Natural killer cell (primary cell): ENCODE measurements around the gene FN3K. TPM values are rescaled to one million over a fixed set of nuclear protein-coding genes. Genes with fewer than 3 reads are reported as not detected.

Source experiments
- ATAC-seq, 3 donors: fragments of 150-1000 bp in 2 of 3; fragments of 200-7000 bp in 1 of 3; cut with Tn5 transposase; 1 replicate in 1 of 3; 2 replicates in 2 of 3; pipeline ENCODE4 v1.10.0; 2021; ENCODE audit warnings: mild to moderate bottlenecking in 2 of 3, moderate library complexity in 2 of 3
- DNase-seq, 2 donors: peaks; one replicate each; pipeline versions ENCODE4 v3.0.0 to v3.0.0-alpha.2; 2013 to 2021; ENCODE audit warnings: mixed read lengths in 1 of 2
- H3K27ac ChIP-seq: one replicate; pipeline ENCODE4 v1.5.1; 2013; ENCODE audit warnings: mild to moderate bottlenecking, low read length
- H3K27me3 ChIP-seq: one replicate; pipeline ENCODE4 v1.6.1; 2013; ENCODE audit warnings: low read length; ENCODE audit not compliant: control insufficient read depth, insufficient read depth
- H3K36me3 ChIP-seq: one replicate; pipeline ENCODE4 v1.6.1; 2013; ENCODE audit warnings: low read length; ENCODE audit not compliant: control insufficient read depth, insufficient read depth
- H3K4me1 ChIP-seq: one replicate; pipeline ENCODE4 v1.6.1; 2013; ENCODE audit warnings: low read length; ENCODE audit not compliant: control insufficient read depth, insufficient read depth
- H3K4me3 ChIP-seq: one replicate; pipeline ENCODE4 v1.5.1; 2013; ENCODE audit warnings: low read length
- H3K9me3 ChIP-seq: one replicate; pipeline ENCODE4 v1.6.1; 2013; ENCODE audit warnings: low read length; ENCODE audit not compliant: control insufficient read depth, insufficient read depth
- H3K27ac Mint-ChIP-seq, 2 donors: one replicate each; pipeline ENCODE4 v1.8.0; 2022; ENCODE audit warnings: mild to moderate bottlenecking in 2 of 2, mixed read lengths in 2 of 2, moderate library complexity in 1 of 2
- H3K27me3 Mint-ChIP-seq, 2 donors: one replicate each; pipeline ENCODE4 v1.8.0; 2022; ENCODE audit warnings: low read depth in 2 of 2, mixed read lengths in 2 of 2
- H3K36me3 Mint-ChIP-seq: one replicate; pipeline ENCODE4 v1.8.0; 2022; ENCODE audit warnings: mixed read lengths
- H3K4me1 Mint-ChIP-seq, 2 donors: one replicate each; pipeline ENCODE4 v1.8.0; 2022; ENCODE audit warnings: mixed read lengths in 2 of 2
- H3K4me3 Mint-ChIP-seq: one replicate; pipeline ENCODE4 v1.8.0; 2022; ENCODE audit warnings: mild to moderate bottlenecking, moderate library complexity, mixed read lengths
- H3K9me3 Mint-ChIP-seq, 2 donors: one replicate each; pipeline ENCODE4 v1.8.0; 2022; ENCODE audit warnings: mixed read lengths in 2 of 2
- WGBS: methylation state at CpG from one replicate; pipeline ENCODE4 v1.1.7; 2013; ENCODE audit warnings: missing lambda C conversion rate; ENCODE audit not compliant: insufficient coverage; 5-methylcytosine and 5-hydroxymethylcytosine counted together
- intact Hi-C: fragments of 100-400 bp; cut with micrococcal nuclease; formaldehyde crosslinking; loops from one replicate; pipeline ENCODE4 v1.14.2; 2022
- total RNA-seq, 4 donors: library from RNA; stranded (reverse); fragments of 120-200 nt in 1 of 4; gene quantifications; one replicate each; pipeline versions ENCODE4 v1.2.3 to v1.2.4, GENCODE V29; 2013 to 2022
- TF ChIP-seq, protein P1 (sequence below): fragments of 200-600 bp; IDR thresholded peaks from one replicate; pipeline ENCODE4 v1.8.0; 2022; ENCODE audit warnings: antibody characterized with exemption

FN3K gene
- total RNA-seq, 3 donors from 2014 or later (not counting 1 experiment from before 2014, with no cell fraction given), result 4.9 to 6.1 (median 5.5) TPM

DNA sequence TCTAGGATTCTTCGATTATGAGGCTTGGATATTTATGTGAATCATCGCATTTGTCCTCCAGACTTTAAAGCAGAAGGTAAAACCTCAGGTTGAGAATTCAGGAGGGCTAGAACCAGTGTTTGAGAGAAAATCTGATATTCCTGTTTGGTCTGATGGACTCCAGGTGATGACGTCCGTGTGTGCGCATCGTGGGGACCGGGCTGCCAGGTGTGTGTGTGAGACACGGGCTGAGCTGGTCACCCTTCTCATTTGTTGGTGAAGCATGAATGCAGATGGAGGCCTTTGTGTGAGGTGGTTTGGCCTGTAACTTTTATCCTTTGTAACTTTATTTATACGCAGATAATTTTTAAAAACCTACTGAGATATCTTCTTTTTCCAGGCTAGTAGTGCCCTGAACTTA is 61.6 kb downstream of the FN3K start:
- H3K4me3 Mint-ChIP-seq, result no peak overlapping the region
- H3K27ac Mint-ChIP-seq, result no peak overlapping the region
- intact Hi-C loops, result no loop called here
- Histone ChIP-seq H3K27ac (no peak overlapping the region), H3K9me3 (no peaks in the 10 kb centered on the region), H3K4me3 (no peak overlapping the region), H3K36me3 (no peaks in the 10 kb centered on the region), H3K27me3 (no peaks in the 10 kb centered on the region), H3K4me1 (no peaks in the 10 kb centered on the region)
- DNase-seq (no peak), ATAC-seq (no peak)
- H3K36me3 Mint-ChIP-seq, result no peaks in the 10 kb centered on the region
- TF ChIP-seq, protein P1, sequence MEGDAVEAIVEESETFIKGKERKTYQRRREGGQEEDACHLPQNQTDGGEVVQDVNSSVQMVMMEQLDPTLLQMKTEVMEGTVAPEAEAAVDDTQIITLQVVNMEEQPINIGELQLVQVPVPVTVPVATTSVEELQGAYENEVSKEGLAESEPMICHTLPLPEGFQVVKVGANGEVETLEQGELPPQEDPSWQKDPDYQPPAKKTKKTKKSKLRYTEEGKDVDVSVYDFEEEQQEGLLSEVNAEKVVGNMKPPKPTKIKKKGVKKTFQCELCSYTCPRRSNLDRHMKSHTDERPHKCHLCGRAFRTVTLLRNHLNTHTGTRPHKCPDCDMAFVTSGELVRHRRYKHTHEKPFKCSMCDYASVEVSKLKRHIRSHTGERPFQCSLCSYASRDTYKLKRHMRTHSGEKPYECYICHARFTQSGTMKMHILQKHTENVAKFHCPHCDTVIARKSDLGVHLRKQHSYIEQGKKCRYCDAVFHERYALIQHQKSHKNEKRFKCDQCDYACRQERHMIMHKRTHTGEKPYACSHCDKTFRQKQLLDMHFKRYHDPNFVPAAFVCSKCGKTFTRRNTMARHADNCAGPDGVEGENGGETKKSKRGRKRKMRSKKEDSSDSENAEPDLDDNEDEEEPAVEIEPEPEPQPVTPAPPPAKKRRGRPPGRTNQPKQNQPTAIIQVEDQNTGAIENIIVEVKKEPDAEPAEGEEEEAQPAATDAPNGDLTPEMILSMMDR, result no peak
- 95% methylated on average over 8 of the region's 9 CpGs for WGBS
- peaks cover 6 to 18% of the 10 kb centered on the region in 2 donors for H3K4me1 Mint-ChIP-seq
- no peaks in the 10 kb centered on the region for H3K9me3 Mint-ChIP-seq
- H3K27me3 Mint-ChIP-seq, result no peaks in the 10 kb centered on the region

DNA sequence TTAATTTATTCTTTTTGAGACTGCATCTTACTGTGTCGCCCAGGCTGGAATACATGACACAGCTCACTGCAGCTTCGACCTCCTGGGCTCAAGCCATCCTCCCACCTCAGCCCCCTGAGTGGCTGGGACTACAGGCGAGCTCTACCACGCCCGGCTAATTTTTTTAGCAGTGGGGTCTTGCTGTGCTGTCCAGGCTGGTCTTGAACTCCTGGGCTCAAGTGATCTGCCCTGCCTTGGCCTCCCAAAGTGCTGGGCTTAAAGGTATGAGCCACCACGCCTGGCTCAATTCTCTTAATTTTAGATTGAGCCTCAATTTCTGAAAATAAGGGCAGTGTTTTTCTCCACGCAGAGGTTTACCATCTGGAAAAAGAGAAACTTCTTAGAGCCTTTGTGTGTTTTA is 63.3 kb downstream of the FN3K start:
- no peaks in the 10 kb centered on the region for H3K27me3 ChIP-seq
- DNase-seq (no peak), ATAC-seq (no peak)
- 97% methylated on average over 7 of the region's 7 CpGs for WGBS
- H3K4me1 ChIP-seq, result no peaks in the 10 kb centered on the region
- Mint-ChIP-seq H3K27me3 (no peaks in the 10 kb centered on the region), H3K4me3 (no peak overlapping the region), H3K4me1 (peaks cover 6 to 21% of the 10 kb centered on the region in 2 donors), H3K9me3 (no peaks in the 10 kb centered on the region), H3K27ac (no peak overlapping the region), H3K36me3 (no peaks in the 10 kb centered on the region)
- no peak overlapping the region for H3K27ac ChIP-seq
- intact Hi-C loops, result no loop called here
- no peaks in the 10 kb centered on the region for H3K9me3 ChIP-seq
- TF ChIP-seq, protein P1, result no peak
- H3K4me3 ChIP-seq, result no peak overlapping the region
- no peaks in the 10 kb centered on the region for H3K36me3 ChIP-seq

DNA sequence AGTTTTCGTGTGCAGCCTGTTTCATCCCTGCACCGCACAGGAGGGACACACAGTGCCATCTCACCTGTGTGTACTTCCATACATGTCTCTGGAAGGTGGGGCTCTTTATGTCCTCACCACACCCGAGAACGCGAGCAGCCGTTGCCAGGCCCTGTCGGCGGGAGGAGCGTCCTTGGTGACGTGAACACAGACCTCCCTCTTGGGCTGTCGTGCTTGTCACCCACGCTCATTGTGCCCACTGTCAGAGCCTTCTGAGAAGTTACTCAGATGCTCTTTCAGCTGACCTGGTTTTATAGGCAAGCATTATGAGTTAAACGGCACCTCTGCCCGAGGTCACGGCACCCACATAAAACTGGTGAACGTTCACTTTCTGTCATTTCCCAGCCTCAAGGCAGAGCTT is 64.2 kb downstream of the FN3K start:
- Histone ChIP-seq H3K27me3 (no peaks in the 10 kb centered on the region), H3K4me1 (no peaks in the 10 kb centered on the region), H3K9me3 (no peaks in the 10 kb centered on the region), H3K4me3 (no peak overlapping the region), H3K36me3 (no peaks in the 10 kb centered on the region), H3K27ac (no peak overlapping the region)
- H3K4me1 Mint-ChIP-seq, result peaks cover 6 to 22% of the 10 kb centered on the region in 2 donors
- intact Hi-C loops, result no loop called here
- no peaks in the 10 kb centered on the region for H3K27me3 Mint-ChIP-seq
- DNase-seq (no peak), ATAC-seq (no peak)
- H3K9me3 Mint-ChIP-seq, result no peaks in the 10 kb centered on the region
- WGBS, result 92% methylated on average over 16 of the region's 16 CpGs
- TF ChIP-seq, protein P1, result no peak
- no peak overlapping the region for H3K27ac Mint-ChIP-seq
- no peak overlapping the region for H3K4me3 Mint-ChIP-seq
- no peaks in the 10 kb centered on the region for H3K36me3 Mint-ChIP-seq

Other genes with a start within 250 kb of the FN3K start
- 10 to 100 TPM; 42.5 to 50.0 (median 46.4) TPM for gene FOXK2, start 215.9 kb upstream of the FN3K start, total RNA-seq
- gene WDR45B, start 87.2 kb upstream of the FN3K start, total RNA-seq, result 100 to 1,000 TPM in 1 of 3 donors, 10 to 100 TPM in 2; 81.8 to 112 (median 94.6) TPM
- 1 to 10 TPM; 3.7 to 7.3 (median 4.0) TPM for gene RAB40B, start 36.9 kb upstream of the FN3K start, total RNA-seq
- 10 to 100 TPM; 29.4 to 42.3 (median 32.0) TPM for gene FN3KRP, start 18.9 kb upstream of the FN3K start, total RNA-seq
- gene TBCD, start 16.4 kb downstream of the FN3K start, total RNA-seq, result 100 to 1,000 TPM in 2 of 3 donors, 10 to 100 TPM in 1; 92.0 to 149 (median 132) TPM
- not detected for gene ZNF750, start 104.4 kb downstream of the FN3K start, total RNA-seq